ENCODE data around the gene GAL3ST2.

DNA sequence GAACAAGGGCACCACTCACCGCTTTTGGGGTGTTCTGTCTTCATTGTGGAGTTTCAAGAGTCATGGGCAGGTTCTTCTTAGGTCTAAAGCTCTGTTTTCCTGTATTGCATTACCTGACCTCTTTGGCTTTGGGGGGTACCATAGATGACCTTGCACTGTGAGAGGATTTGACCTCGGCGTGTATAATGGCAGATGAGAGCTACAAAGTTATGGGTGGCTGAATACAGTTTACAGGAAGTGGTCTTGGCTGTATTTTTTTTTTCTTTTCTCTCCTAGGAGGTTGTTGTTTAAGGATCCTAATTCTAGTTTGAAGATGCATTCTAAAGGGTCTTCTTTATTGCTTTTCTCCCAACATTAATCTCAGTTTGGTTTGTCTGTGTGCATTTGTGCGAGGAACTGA lies 11.5 kb downstream of the GAL3ST2 start:
- TF ChIP-seq, protein P1, sequence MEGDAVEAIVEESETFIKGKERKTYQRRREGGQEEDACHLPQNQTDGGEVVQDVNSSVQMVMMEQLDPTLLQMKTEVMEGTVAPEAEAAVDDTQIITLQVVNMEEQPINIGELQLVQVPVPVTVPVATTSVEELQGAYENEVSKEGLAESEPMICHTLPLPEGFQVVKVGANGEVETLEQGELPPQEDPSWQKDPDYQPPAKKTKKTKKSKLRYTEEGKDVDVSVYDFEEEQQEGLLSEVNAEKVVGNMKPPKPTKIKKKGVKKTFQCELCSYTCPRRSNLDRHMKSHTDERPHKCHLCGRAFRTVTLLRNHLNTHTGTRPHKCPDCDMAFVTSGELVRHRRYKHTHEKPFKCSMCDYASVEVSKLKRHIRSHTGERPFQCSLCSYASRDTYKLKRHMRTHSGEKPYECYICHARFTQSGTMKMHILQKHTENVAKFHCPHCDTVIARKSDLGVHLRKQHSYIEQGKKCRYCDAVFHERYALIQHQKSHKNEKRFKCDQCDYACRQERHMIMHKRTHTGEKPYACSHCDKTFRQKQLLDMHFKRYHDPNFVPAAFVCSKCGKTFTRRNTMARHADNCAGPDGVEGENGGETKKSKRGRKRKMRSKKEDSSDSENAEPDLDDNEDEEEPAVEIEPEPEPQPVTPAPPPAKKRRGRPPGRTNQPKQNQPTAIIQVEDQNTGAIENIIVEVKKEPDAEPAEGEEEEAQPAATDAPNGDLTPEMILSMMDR (IDR thresholded peaks at IDR 0.05) = no peak
- no peak for TF ChIP-seq POLR2A (IDR thresholded peaks at IDR 0.05)

All from adrenal gland (tissue), 5 donors.